ENCODE results near the gene RAB28.

The RAB28 gene

DNA sequence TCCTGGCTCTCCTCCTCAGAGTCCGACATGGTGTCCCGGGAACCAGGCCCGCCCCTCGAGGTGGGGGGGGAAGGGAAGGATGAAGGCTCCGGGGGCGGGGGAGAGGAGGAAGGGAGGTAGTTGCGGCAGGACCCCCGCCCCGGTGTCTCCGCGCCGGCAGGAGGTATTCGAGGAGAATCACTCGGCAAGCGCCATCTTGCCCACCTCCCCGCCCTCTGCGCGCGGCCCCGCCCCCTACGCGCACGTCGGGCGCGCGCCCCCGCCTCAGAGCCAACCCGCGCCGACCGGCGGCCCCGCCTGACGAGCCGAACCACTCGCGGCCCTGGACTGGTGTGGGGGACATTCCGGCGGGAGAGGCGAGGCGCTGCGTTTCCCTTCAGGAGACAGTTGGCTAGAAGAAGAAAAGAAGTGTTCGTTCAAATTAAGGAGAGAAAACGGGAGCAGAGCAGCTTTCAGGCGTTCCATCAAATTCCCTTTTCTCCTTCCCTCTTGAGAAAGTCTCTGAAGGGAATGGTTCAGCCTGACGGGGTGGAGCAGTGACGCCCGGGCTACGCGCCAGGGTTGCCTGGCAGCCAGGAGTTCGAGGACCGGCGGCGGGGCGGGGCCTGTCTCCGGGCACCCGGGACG lies at the start of gene RAB28:
RAB28 (minus strand) TSS at position 219 of the 627 bp plus-strand sequence.
- peak; percentile 97 for DNase-seq (ENCODE audit: low spot score)

DNA sequence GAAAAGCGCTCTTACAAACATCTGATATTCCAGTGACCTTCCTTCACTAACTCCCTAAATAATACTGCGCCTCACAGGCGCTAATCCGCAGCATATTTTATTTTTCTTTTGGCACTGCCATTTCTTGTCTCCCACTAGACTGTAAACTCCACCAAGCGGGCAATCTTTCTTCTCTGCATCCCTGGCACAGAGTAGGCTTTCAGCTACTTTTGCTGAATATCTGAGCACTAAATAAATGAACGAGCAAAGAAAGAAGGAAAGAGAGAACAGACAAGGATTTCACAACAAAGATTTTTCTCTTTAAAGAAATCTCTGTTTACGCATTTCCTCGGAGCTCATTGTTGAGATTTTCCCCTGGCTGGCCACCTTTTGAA lies 47.5 kb upstream of the RAB28 start:
- DNase-seq (ENCODE audit: low spot score), result no peak

DNA sequence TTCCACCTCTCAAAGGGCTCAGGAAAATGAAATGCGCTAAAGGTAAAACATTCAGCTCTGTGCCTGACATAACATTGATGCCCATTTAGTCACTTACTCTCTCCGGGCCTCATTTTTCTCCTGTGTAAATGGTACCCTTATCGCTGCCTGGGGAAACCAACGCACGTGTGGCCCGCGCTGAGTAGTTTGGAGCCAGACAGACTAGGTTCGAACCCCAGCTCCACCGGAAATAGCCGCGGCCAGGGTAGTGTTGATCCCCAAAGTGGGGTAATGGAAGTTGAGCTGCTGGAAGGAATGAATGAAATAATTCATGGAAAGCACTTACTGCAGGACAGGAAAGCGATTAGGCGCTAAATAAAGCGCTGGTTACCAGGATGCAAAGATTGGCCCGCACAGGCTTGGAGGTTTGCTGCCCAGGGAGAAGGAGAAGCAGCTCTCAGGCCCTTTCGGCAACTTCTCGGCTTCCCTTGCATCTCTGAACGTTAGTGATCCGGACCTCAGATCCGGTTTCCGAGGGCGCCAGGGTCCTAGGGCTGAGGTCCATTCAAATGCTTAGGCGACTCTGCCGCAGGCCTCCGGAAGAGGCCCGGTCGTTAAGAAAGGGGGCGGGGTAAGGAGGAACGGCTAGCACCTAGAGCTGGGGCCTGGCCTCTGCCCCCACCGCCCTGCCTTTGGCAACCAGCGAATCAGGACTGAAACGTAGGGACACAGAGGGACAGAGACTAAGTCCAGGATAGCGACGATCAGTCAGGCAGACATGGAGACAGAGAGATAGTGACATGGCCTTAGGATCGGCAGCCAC lies 46.9 kb upstream of the RAB28 start:
- DNase-seq (ENCODE audit: low spot score), result no peak

DNA sequence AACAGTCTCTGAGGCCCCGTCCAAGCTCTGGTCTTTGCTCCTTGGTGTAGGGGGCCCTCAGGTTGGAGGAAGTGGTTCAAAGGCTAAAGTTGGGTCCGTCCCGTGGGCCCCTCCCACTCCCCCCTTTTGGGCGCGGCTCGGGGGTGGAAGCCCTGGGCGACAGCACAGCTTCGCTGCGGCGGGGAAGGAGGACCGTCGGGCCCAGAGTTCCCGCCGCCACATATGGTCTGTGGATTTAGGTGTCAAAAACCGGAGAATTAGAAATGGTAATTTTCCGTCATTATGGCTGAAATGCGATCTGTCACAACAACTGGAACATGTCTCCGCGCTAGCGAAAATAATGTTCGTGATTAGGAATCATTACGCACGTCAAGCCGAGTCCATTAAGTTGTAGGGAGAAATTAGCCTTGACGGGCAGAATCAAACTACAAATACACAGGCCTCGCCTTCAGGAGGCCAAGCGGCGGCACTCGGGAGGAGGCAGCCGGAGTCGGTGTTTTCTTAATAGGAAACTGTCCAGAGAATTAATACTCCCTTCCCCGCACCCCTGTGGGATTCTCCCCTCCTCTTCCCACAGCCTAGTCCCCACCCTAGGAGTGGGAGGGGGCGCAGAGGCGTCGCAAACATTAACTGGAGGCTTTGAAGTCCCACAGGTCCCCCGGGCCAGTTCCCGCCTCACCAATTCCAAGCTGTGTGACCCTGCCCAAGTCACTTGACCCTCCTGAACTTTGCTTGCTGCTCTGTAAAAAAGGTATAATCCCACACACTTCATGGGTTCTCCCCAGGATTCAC lies 45.2 kb upstream of the RAB28 start:
- DNase-seq (ENCODE audit: low spot score), result no peak

DNA sequence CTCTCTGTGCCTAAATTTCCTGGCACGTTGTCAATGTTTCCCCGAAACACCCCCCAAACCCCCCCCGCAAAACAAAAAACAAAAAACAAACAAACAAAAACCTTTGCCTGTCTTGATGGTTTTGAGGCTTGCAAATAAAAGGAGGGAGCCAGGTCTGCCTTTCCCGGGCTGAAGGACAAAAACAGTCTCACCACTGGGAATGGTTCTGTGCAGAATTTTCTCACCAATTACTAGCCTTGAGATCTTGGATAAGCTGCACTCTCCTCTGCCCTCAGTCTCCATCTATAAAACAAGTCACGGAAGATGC lies 44.6 kb upstream of the RAB28 start:
- no peak for DNase-seq (ENCODE audit: low spot score)

DNA sequence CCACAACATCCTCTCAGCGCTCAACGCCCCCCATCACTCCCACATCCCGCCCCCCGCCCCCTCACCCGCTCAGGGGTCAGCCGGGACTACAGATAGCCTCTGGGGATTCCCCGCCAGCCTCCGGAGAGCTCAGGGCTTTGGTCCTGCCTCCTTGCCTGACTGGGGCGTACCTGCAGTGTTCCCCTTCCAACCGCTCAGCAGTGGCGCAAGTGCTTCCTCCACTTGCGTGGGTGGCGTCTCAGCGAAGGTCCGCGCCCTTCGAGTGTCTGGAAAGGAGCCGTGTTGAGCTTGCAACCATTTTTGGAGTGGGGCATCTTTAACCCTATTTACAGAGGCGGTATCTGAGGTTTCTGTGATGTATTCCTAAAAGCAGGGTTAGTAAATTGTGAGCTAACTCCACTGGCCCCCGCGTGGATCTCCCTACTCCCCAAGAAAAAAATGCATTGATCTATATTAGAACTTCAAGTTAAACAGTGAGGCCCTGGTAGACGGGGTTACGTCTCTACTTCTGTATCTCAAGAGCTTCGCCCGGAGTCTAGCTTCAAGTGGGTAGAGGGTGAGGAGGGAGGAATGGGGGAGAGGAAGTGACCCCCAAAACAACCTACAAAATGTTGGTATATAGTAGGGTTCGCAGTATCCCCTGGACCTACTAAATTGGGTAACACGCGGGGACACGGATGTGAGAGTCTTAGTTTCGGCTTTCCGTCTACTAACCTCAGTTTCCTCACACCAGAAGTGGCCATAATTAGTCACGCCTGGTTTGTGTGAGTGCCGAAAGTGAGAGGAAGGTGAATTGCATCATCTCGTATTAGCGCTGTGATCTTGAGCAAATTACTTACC lies 44.1 kb upstream of the RAB28 start:
- peak; percentile 22 for DNase-seq (ENCODE audit: low spot score)

DNA sequence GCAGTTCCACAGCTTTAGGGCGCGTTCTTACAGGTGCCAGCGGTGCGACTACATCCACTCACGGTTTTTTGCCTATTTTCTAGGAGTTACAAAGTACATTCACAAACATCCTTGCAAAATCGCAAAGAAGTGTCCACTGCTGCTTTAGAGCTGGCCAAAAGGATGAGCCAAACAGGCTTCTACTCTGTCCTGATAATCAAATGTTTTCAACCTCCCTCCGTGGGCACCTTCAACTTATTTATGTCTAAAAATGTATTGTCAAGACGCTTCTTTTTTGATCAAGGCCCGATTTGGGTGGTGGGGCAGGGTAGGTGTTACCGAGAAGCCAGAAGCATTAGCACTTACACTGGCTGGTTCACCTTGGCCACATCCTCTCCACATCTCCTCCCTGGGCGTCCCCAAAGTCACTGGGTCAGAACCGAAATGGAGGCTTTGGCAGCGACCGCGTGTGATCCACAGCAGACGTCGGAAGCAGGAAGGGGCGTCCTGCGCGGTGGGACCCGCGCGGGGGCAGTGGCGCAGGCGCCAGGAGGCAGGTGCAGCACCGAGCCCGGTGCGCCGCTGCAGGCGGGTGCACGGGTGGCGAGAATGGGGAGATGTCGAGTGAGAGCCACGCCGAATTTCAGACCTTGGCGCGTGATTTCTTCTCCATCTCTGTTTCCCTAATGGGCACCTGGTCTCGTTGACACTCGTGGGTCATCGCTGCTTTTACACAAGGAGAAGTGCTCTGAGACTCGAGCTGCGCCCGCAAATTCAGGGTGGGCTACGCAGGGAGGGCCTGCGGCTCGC lies 43.2 kb upstream of the RAB28 start:
- DNase-seq (ENCODE audit: low spot score), result peak; percentile 32

DNA sequence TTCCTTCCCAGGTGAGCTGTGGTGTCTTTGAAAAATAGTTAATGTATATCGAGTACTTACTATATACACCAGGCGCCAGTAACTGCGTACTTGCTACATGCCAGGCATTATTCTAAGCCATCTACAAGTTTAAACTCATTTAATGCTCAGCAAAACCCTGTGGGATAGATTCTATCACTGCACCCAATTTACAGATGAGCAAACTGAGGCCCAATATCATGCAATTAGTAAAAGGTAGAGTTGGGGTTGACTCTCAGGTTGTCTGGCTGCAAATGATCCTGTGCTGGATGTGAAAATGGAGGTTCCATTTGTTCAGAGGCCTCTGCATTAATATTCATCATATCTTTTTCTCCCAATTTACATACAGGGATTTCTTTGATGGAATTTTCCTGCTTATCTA lies 42.5 kb upstream of the RAB28 start:
- DNase-seq (ENCODE audit: low spot score), result no peak

DNA sequence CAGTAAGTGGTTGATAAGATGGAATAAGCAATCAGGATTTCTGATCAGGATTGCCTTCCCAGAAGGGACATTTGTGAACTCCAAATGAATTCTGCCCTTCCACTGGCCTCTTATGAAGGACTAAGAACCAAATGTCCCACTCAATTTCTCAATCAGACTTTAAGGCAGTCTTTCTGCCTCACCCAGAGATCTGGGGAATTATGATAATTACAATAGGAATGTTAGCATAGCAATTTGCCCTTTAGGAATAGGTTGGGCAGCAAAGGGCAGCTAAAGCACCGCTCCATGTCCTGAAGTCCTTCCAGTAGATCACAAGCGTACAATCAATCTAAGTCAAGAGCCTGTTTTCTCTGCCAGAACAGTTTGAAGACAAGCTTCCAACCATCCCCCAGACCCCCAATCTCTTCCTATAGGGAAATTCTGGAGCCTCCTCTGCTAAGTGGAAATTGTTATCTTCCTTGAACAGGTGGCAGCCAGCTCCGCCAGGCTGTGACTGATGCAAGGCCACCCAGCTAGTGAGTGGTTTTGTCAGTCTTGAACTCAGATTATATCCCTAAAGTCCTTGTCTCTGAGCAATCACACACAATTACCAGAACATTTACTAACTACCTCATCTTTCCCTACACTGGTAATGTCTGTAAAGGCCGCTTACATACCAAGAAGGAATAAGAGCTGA lies 41.6 kb upstream of the RAB28 start:
- DNase-seq (ENCODE audit: low spot score), result no peak

DNA sequence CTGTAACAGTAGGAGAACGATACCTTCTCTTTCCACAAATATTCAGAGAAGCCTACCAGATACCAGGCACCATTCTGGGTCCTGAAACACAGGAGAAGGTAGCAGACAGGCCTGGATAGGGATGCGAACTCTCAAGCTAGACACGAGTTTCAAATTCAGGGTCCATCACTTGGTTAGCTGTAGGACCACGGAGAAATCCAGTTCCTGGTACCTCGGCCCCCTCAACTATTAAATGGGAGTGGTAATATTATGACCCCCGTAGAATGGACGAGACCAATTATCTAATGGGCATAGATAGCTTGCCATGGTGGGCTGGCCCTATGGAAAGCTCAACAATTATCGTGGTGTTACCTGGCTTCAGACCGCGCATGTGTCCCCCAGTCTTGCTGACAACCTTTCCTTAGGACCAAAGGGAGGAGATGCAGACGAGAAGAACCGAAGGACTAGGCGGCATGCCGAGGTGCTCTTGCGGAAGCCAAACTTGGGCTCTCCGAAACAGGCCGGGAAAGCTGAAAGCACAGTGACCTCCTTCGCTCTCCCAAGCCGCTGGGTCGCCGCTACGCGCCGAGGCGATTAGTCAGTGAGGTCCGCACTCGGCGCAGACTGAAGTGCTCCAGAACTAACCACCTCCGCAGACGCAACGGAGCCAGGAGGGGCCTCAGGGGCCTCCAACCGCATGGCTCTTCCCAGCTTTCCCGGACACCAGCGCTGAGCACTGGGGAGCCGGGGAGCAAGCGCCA lies 40.5 kb upstream of the RAB28 start:
- DNase-seq (ENCODE audit: low spot score), result no peak

DNA sequence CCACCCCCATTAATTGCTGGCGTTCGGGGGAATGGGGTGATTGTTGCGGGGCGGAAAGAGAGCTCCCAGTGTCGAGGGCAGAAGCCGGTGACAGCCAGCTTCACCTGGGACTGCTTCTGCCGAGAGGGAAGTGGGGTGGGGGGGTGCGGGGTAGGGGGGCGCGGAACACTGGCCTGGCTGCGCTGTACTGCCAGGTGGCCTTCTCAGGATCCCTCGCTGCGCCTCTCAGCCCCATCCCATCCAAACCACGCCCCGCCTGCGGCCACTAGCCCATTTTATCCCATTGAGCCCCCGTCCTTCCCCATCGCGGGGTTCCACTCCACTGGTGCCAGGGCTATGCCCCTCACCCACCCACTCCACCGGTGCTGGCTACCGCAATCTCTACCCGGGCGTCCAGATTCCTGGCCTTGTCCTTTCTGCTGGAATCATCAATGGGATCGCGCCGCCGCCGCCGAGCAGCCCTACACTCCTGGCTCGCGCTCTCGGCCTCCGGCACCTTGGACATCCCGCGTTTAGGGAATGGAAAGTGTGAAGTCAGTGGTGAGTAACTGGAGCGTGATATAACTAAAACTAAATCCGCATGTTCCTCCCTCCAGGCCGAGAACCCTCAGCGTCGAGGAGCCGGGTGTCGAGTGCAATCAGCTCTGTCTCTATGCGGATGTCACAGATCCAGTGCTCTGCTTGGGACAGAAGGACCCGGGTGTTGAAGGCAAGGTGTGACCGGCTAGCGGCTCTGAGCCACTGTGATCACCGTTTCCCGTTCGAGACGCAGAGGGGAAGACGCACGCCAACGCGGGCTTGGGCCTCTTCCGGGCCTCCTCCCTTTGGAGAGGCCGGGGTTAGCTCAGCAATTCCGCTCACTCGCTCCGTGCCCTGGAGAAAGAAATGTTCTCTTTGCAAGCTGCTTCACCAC lies 39.7 kb upstream of the RAB28 start:
- no peak for DNase-seq (ENCODE audit: low spot score)

DNA sequence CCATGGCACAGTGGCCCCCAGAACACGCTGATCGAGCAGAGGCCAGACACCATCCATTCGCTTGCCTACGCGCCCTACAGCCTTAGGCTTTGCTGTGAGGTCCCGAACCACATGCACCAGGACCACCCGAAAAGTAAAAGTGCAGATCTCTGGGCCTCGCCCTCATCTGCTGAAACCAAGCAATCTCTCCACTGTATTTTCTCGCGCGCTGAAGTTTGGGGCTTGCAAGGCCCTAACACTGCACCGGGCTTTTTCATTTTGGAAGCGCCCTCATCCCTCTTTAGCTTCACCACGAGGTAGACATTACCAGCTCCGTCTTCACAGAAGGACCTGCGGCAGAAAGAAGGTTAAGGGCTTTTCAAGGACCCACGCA lies 39.0 kb upstream of the RAB28 start:
- no peak for DNase-seq (ENCODE audit: low spot score)

DNA sequence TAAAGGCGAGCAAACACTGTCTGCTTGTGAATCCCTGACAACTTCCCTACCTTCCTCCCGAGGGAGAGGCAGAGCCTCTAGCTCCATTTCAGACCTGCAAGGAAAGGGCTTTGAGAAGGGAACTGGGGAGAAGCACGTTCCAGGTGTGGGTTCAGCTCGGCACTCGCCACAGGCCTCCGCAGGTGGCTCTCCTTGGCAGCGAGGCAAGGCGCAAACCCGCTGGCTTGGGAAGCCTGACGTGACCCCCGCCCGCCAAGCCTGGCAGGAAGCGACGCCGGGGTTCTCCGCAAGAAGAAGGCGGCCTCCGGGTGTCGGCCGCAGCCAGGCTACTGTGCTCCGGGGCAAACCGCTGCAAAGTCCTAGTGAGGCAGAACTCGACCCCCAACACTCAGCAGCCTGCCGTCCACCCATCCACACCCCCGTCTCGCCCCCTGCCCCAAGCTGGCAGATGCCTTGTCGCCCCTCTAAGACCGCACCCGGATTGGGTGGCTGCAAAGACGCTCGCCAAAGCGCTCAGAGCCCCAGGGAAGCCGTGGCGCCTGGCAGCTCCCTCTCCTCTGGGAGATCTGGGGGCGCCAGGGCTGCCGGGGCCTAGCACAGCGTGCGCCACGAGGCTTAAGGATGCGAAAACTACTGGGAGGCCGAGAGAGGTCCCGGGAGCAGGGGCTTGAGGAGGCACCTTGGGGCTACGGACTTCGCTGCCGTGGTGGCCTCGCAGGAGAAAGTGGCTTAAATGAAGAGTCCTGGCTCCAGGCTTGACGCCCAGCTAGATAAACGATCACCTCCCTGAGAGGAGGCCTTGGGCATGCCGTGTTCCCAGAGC lies 38.4 kb upstream of the RAB28 start:
- no peak for DNase-seq (ENCODE audit: low spot score)

DNA sequence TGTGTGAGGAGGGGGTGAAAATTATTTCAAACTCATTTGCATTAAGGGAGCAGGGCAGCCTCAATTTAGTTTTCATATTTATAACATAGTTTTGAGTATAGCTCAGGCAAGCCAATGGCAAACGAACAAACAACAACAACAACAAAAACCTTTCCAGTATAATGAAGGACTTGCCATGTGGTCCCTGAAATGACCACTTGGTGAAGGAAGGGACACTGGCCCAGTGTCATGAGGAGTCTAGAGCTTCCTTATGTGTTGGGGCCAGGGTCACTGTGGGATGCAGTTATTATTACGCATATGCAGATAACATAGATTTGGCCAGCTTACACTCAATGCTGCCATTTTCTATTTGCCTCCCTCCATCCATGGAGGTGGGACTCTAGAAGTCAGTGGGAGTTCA lies 36.9 kb upstream of the RAB28 start:
- no peak for DNase-seq (ENCODE audit: low spot score)

DNA sequence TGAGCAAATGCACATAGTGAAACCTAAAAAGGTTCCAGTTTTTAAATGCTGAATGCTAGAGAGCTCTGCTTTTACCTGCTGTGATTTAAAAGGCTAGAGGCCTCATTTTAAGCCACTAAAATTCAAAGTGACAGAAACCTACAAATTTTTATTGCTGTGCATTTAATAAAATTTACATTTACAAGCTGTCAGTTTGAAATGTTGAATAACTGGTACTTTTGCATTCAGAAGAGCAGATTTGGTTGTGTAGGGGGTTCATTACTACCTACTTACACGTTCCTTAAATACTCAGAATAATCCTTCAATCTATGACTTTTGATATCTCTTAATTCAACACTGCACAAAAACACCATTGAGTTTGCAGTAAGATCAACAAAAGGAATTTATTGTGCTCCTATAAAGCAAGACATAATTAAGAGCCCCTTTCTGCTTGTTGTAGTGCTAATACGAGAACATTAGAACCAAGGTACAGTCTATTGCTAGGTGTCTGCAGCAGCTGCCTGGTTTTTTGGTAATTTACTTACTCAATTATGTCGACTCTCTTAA lies 32.2 kb upstream of the RAB28 start:
- no peak for DNase-seq (ENCODE audit: low spot score)

DNA sequence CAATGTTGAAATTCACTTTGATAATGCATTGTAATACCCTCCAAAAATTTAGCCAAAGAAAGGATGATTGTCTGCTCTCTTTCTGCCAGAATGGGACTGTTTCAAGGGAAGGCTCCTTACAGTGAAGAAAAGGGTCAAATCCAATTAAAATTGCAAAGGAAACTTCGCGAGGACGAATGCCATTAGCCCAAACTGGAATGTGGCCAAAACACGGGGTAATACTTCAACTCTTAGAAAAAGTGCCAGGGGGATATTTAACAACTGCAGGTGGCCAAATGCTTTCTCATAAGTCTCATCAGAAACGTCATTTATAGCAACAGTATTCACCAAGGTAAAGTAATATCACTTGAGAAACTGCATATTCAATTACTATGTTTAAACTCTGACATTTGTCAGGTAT lies 31.1 kb upstream of the RAB28 start:
- DNase-seq (ENCODE audit: low spot score), result no peak

DNA sequence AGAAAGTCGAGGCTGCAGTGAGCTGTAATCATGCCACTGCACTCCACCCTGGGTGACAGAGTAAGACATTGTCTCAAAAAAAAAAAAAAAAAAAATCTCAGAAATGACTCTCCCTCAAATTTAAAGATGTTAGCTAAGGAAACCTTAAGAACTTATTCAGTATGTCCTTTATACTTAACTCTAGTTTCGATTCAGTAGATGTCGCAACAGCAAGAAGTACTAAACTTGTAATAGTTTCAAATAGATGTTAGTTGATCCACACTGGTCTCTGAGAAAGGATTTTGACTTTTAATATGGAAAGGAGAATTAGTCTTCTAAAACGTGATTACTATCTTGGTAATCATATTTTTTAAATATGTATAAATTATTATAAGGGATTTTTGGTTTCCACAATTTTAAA lies 30.6 kb upstream of the RAB28 start:
- no peak for DNase-seq (ENCODE audit: low spot score)

DNA sequence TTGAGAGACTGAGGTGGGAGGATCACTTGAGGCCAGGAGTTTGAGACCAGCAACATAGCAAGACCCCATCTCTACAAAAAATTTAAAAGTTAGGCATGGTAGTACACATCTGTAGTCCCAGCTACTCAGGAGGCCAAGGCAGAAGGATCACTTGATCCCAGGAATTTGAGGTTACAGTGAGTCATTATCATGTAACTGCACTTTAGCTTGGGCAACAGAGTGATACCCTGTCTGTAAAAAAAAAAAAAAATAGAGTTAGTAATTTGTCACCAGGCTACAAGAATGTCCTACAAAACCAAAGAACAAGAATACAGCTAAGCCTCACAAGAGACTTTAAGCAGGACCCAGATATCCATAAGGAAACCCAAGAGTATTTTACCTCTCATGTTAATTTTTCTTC lies 27.0 kb upstream of the RAB28 start:
- DNase-seq (ENCODE audit: low spot score), result no peak
